ENCODE measurements around the gene FCER2. TPM values are rescaled to one million over a fixed set of nuclear protein-coding genes. Genes with fewer than 3 reads are reported as not detected.

FCER2 gene
- total and polyA plus RNA-seq, 4 donors, result 0.14 TPM; not detected in 3

DNA sequence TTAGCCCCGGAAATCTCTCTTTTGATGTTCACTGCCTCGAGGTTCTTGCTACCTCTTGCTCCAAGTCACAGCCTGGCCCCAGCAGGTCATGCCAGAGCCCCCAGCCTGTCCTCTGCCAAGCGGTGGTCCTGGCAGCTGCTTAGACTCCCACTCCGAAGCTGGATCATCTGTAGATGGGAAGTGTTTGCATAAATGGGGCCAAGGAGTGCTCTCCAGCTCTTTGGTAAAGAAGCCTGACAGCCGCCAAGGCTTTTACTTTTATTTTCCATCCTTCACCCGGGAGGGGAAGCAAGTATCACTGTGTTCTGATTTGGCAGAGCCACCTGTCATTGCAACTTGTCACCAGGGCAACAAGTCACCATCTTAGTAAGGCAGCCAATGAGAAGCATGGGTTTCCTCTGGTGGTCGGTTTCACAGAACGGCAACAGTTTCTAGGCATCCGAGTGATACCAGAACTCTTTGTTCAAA is 43.7 kb downstream of the FCER2 start:
- no peaks in the 10 kb centered on the region for H3K36me3 ChIP-seq (ENCODE audit: control insufficient read depth in 4 of 4, insufficient read depth in 3 of 4, low read depth in 1 of 4, low read length in 3 of 4)
- TF ChIP-seq HNF4A (conservative IDR thresholded peaks at IDR 0.05), result no peak
- TF ChIP-seq SP1 (IDR thresholded peaks at IDR 0.05), result no peak
- TF ChIP-seq, protein P1, sequence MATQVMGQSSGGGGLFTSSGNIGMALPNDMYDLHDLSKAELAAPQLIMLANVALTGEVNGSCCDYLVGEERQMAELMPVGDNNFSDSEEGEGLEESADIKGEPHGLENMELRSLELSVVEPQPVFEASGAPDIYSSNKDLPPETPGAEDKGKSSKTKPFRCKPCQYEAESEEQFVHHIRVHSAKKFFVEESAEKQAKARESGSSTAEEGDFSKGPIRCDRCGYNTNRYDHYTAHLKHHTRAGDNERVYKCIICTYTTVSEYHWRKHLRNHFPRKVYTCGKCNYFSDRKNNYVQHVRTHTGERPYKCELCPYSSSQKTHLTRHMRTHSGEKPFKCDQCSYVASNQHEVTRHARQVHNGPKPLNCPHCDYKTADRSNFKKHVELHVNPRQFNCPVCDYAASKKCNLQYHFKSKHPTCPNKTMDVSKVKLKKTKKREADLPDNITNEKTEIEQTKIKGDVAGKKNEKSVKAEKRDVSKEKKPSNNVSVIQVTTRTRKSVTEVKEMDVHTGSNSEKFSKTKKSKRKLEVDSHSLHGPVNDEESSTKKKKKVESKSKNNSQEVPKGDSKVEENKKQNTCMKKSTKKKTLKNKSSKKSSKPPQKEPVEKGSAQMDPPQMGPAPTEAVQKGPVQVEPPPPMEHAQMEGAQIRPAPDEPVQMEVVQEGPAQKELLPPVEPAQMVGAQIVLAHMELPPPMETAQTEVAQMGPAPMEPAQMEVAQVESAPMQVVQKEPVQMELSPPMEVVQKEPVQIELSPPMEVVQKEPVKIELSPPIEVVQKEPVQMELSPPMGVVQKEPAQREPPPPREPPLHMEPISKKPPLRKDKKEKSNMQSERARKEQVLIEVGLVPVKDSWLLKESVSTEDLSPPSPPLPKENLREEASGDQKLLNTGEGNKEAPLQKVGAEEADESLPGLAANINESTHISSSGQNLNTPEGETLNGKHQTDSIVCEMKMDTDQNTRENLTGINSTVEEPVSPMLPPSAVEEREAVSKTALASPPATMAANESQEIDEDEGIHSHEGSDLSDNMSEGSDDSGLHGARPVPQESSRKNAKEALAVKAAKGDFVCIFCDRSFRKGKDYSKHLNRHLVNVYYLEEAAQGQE (IDR thresholded peaks at IDR 0.05), result no peak
- no peak for TF ChIP-seq TAF1 (conservative IDR thresholded peaks at IDR 0.05)
- TF ChIP-seq, protein P2, sequence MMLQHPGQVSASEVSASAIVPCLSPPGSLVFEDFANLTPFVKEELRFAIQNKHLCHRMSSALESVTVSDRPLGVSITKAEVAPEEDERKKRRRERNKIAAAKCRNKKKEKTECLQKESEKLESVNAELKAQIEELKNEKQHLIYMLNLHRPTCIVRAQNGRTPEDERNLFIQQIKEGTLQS (IDR thresholded peaks at IDR 0.05), result no peak
- TF ChIP-seq RXRA (IDR thresholded peaks at IDR 0.05), result no peak
- TF ChIP-seq FOXA1 (IDR thresholded peaks at IDR 0.05), result no peak
- no peak for TF ChIP-seq FOXA2 (IDR thresholded peaks at IDR 0.05)
- no peak for TF ChIP-seq NR2F2 (IDR thresholded peaks at IDR 0.05)
- no peaks in the 10 kb centered on the region for H3K27me3 ChIP-seq (ENCODE audit: control insufficient read depth in 4 of 4, insufficient read depth in 4 of 4, low read length in 3 of 4)
- H3K9ac ChIP-seq (ENCODE audit: low read depth in 1 of 2, low read length in 2 of 2), result no peak overlapping the region
- H3K4me1 ChIP-seq (ENCODE audit: control insufficient read depth in 4 of 4, insufficient read depth in 4 of 4, low read length in 3 of 4), result peaks cover 0 to 3% (median 0%) of the 10 kb centered on the region in 4 donors
- no peak overlapping the region for H3K27ac ChIP-seq (ENCODE audit: low read depth in 1 of 2, low read length in 2 of 2)
- 63% methylated on average over 9 of the region's 9 CpGs for WGBS
- DNase-seq (ENCODE audit: low spot score), result no peak
- no peaks in the 10 kb centered on the region for H3K9me3 ChIP-seq (ENCODE audit: control insufficient read depth in 4 of 4, low read length in 3 of 4)
- H3K4me3 ChIP-seq (ENCODE audit: low read depth in 1 of 3, low read length in 3 of 3), result no peak overlapping the region

DNA sequence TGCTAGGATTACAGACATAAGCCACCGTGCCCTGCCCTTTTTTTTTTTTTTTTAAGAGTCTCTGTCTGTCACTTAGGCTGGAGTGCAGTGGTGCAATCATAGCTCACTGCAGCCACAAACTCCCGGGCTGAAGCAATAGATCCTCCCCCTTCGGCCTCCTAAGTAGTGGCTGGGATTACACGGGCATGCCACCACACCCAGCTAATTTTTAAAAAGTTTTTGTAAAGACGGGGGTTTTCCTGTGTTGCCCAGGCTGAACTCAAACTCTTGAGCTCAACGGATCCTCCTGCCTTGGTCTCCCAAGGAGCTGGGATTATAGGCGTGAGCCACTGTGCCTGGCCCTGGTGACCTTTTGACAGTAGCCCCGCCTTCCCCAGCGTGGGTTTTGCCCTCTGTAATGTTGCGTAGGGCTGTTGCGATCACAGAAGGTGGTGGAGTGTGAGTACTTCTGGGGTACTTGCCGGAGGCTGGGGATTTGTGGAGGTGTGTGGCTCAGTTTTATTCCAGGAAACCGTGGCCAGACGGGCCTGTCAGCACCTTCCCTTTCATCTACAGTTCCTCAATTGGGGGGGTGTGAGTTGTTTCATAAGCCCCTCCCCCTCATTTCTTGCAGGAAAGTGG is 44.7 kb downstream of the FCER2 start:
- Histone ChIP-seq H3K4me1 (ENCODE audit: control insufficient read depth in 4 of 4, insufficient read depth in 4 of 4, low read length in 3 of 4) (peaks cover 0 to 3% (median 2%) of the 10 kb centered on the region in 4 donors), H3K9ac (ENCODE audit: low read depth in 1 of 2, low read length in 2 of 2) (no peak overlapping the region), H3K27me3 (ENCODE audit: control insufficient read depth in 4 of 4, insufficient read depth in 4 of 4, low read length in 3 of 4) (no peaks in the 10 kb centered on the region), H3K27ac (ENCODE audit: low read depth in 1 of 2, low read length in 2 of 2) (peak overlapping the region; percentile 41 to 67), H3K36me3 (ENCODE audit: control insufficient read depth in 4 of 4, insufficient read depth in 3 of 4, low read depth in 1 of 4, low read length in 3 of 4) (no peaks in the 10 kb centered on the region), H3K9me3 (ENCODE audit: control insufficient read depth in 4 of 4, low read length in 3 of 4) (no peaks in the 10 kb centered on the region), H3K4me3 (ENCODE audit: low read depth in 1 of 3, low read length in 3 of 3) (no peak overlapping the region)
- 40% methylated on average over 14 of the region's 14 CpGs for WGBS
- no peak for DNase-seq (ENCODE audit: low spot score)
- TF ChIP-seq RXRA (IDR thresholded peaks at IDR 0.05) (no peak), JUND (IDR thresholded peaks at IDR 0.05) (no peak), NR2F2 (IDR thresholded peaks at IDR 0.05) (no peak), YY1 (IDR thresholded peaks at IDR 0.05) (no peak), HNF4A (conservative IDR thresholded peaks at IDR 0.05) (no peak), TAF1 (conservative IDR thresholded peaks at IDR 0.05) (no peak), FOXA2 (IDR thresholded peaks at IDR 0.05) (no peak)
- TF ChIP-seq, protein P1 (IDR thresholded peaks at IDR 0.05), result no peak

Data from liver (tissue), 9 donors.